GM21447 (cell line): ENCODE data around the gene TMEM218.

Source experiments
- ATAC-seq: cut with Tn5 transposase; IDR thresholded peaks from one replicate; pipeline ENCODE4 v1.9.1; 2021; ENCODE audit not compliant: unreplicated experiment

The TMEM218 gene

DNA sequence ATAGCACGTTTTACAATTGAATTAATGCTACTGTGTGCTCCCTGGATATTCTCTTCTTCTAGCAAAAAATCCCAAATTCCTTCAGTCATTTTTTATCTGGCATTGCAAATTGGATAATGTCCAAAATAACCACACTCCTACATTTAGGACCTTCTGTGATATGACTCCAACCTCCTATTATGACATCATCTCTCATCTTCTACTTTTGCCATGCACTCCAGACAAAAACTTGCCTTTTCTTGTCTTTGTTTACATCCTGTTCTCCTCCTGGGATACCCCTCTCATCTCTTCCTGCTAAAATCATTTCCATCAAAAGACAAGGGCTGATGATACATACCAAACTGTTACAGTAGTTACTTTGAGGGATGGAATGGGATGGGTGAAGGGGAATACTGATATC is 20.6 kb upstream of the TMEM218 start:
- ATAC-seq, result no peak

- ATAC-seq, result no peak
These were observed 18.0 kb upstream of the TMEM218 start for GRCh38 chr11:125129316-125129993.

DNA sequence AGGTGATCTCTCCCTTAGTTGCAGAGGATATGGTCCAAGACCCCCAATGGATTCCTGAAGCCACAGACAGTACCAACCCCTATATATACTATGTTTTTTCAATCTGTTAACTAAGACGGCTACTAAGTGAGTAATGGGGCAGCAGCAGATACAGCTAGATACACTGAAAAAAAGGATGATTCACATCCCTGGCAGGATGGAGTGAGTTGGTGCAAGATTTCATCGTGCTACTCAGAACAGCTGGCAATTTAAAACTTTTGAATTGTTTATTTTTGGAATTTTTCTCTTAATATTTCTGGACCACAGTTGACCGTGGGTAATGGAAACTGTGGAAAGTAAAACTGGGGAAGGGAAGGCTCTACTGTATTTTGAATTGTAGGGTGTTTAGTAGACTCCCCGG is 17.0 kb upstream of the TMEM218 start:
- no peak for ATAC-seq

GRCh38 chr11:125124618-125124992 is 13.2 kb upstream of the TMEM218 start:
- ATAC-seq, result no peak

GRCh38 chr11:125123947-125124617 is 12.7 kb upstream of the TMEM218 start:
- peak; percentile 90 for ATAC-seq

DNA sequence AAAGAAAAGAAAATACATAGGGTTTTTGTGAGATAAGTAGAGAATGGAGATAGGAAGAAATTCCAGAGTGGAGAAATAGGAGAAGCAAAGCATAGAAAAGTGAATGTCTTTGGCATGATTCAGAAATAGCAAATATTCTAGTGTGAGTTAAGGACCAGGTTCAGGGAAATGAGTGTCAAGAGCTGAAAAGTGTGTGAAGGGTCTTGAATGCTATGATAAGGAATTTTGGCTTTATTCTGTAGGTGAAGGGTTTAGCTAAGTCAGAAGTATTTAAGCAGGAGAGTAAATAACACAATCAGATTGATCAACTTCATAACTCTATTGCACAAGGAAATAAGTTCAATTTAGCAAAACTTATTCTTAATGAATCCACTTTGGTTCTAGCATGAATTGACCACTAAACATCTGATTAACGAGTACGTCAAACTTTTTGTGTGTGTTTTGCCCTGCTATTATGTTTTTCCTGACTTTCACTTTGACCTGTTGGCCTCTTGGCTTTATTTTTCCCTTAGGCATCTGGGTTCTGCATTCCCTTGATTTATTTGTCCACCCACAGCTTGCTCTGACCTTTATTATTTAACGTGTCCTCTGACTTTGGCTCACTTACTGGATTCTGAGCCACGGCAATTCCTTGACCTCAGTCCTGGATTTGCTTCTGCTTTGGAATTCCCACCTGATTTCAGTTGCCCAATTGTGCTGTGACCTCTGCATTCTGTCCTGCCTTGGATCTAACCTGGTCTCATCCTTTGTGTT is 11.9 kb upstream of the TMEM218 start:
- ATAC-seq, result no peak

GRCh38 chr11:125117429-125117828 is 6.0 kb upstream of the TMEM218 start:
- ATAC-seq, result no peak

DNA sequence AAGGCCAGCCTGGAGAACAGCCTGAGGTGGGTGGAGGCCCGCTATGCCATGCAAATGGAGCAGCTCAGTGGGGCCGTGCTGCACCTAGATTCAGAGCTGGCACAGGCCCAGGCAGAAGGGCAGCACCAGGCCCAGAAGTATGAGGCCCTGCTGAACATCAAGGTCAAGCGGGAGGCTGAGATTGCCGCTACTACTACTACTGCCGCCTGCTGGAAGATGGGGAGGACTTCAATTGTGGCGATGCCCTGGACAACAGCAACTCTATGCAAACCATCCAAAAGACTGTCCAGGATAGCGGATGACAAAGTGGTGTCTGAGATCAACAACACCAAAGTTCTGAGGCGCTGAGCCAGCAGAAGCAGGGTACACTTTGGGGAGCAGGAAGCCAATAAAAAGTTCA is 3.1 kb upstream of the TMEM218 start:
- no peak for ATAC-seq

- ATAC-seq, result no peak
These were observed 780 bp upstream of the TMEM218 start for GRCh38 chr11:125112208-125112604.

- no peak for ATAC-seq
These were observed 454 bp downstream of the TMEM218 start for GRCh38 chr11:125111001-125111342.

- ATAC-seq, result no peak
These were observed 920 bp downstream of the TMEM218 start for GRCh38 chr11:125110506-125110905.

GRCh38 chr11:125108469-125108868 is 3.0 kb downstream of the TMEM218 start:
- ATAC-seq, result no peak

DNA sequence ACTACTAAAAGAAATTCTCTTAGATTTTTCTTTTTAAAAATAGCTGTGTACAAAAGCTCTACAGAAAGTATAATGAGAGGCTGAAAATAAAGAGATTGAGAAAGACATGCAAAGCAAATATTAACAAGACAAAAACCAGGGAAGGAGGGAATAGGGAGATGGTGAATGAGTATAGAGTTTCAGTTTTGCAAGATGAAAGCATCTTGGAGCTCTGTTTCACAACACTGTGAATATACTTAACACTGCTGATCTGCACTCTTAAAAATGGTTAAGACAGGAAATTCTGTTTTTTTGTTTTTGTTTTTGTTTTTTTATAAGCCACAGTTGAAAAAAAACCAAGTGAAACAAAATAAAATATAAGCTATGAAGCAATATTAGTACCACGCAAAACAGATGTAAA is 5.5 kb downstream of the TMEM218 start:
- ATAC-seq, result no peak

DNA sequence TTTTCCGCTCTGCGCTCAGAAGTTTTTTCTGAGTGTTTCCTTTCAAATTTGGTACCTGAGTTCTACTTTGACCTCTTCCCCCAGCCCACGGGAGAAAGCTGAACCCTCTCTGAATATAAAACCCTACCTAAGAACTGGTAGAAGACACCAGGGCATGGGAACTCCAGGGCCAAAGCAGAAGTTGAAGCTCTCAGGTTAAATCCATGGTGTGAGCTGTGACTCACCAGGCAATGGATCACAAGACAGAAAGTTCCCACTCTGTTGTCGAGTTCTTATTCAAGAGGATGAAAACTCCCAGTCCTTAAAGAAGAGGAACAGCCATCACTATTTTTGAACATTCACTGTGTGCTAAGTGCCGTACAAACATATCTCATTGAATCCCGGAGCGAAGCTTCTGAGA is 8.9 kb downstream of the TMEM218 start:
- ATAC-seq, result no peak

DNA sequence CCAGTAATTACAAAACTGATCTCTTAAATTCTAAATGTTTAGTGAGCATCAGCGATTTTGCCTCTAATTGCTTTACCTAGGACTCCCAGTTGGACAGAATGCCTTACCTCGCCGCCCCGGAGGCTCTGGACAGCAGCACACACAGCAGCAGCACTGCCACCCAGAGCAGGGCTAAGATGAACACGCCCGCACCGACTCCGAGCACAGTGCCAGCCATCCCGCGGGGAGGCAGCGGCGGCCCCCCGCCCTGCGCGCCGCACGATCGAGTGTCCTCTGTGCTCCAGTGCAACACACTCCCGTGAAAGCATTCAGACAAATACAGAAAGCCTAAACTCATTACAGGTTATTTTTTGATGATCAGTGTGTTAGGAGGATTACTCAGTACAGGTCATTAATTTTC is 9.4 kb downstream of the TMEM218 start:
- ATAC-seq, result no peak

GRCh38 chr11:125101596-125101995 is 9.8 kb downstream of the TMEM218 start:
- ATAC-seq, result no peak

GRCh38 chr11:125100136-125100535 is 11.3 kb downstream of the TMEM218 start:
- no peak for ATAC-seq

DNA sequence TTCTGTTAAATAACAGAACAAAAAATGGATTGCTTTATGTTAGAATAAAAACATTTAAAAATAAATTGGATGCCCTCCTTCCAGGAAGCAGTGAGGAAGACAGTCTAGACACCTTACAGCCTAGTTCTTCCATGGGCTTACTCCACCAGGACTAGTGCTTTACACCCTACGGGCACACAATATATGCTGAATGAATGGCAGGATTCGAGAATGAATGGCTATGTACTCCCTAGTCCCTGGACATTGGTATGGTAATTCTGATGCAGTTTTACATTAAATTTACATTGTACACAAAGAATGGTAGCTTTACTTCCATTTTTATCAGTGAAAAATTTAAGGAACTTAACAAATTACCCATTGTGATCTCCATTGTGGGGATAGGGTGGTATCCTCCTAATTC is 16.7 kb downstream of the TMEM218 start:
- ATAC-seq, result no peak

DNA sequence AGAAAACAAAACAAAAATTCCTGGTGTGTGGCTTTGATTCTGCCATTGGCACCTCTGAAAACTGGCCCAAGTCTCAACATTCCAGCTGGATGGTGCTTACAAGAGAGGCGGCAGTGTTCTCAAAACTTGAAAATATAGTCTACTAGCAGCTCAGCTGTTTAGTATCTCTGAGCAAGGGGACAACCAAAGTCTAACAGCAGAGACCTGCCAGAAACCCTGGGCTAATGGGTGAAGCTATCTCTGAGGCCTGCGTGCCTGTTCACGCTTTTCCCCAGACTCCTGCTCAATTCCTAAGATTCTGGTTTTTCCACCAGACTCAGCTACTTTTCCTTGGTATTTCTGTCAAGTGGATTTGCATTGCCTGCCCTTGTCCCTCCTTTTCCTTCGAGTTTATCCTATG is 17.9 kb downstream of the TMEM218 start:
- no peak for ATAC-seq

GRCh38 chr11:125092669-125093068 is 18.8 kb downstream of the TMEM218 start:
- ATAC-seq, result no peak

- no peak for ATAC-seq
These were observed 19.4 kb downstream of the TMEM218 start for GRCh38 chr11:125091877-125092664.
